HepG2 (cell line): ENCODE results near the gene CYP4F8. TPM values are rescaled to one million over a fixed set of nuclear protein-coding genes. Genes with fewer than 3 reads are reported as not detected.
A peak's percentile ranks its signal among the peaks of the same experiment; 100 is the strongest.

ENCODE experiments used
- FOSL2 ChIP-seq: sonication (generic); formaldehyde crosslinking; IDR thresholded peaks from 2 replicates; pipeline ENCODE4 v1.4.0; 2020; ENCODE audit warnings: missing genetic modification reagents
- FOXJ3 ChIP-seq: sonication (generic); formaldehyde crosslinking; IDR thresholded peaks from 2 replicates; pipeline ENCODE4 v1.4.0; 2020; ENCODE audit warnings: missing genetic modification reagents, mild to moderate bottlenecking, borderline replicate concordance
- GABPB1 ChIP-seq: IDR thresholded peaks from 2 replicates; pipeline ENCODE4 v1.6.1; 2016; ENCODE audit warnings: mild to moderate bottlenecking, missing genetic modification reagents, moderate library complexity, missing compliant biosample characterization
- MED1 ChIP-seq: sonication (generic); formaldehyde crosslinking; IDR thresholded peaks from 2 replicates; pipeline ENCODE4 v1.4.0; 2020; ENCODE audit warnings: missing genetic modification reagents
- NR2F6 ChIP-seq, 2 experiments: IDR thresholded peaks; 2 replicates each; pipeline ENCODE4 v1.6.1; 2016; ENCODE audit warnings: antibody characterized with exemption in 1 of 2, mild to moderate bottlenecking in 1 of 2
- RAD21 ChIP-seq: fragments of 450-650 bp; formaldehyde crosslinking; IDR thresholded peaks from 2 replicates; pipeline ENCODE4 v1.5.0; 2020; ENCODE audit warnings: mild to moderate bottlenecking
- SPEN ChIP-seq: sonication (generic); formaldehyde crosslinking; IDR thresholded peaks from 2 replicates; pipeline ENCODE4 v1.5.1; 2020; ENCODE audit warnings: low read depth, mild to moderate bottlenecking, missing genetic modification reagents
- ZMYM3 ChIP-seq: sonication (generic); formaldehyde crosslinking; IDR thresholded peaks from 2 replicates; pipeline ENCODE4 v1.5.1; 2020; ENCODE audit warnings: mild to moderate bottlenecking, missing genetic modification reagents
- ZSCAN25 ChIP-seq: sonication (generic); formaldehyde crosslinking; IDR thresholded peaks from 2 replicates; pipeline ENCODE4 v1.8.0; 2022; ENCODE audit warnings: mild to moderate bottlenecking, missing genetic modification reagents
- polyA plus RNA-seq, 8 experiments: library from polyadenylated mRNA; depleted of rRNA in 3 of 8; stranded (reverse) in 7 of 8; unstranded in 1 of 8; fragments of >200 nt; fragmentation: Illumina TruSeq in 4 of 8; extraction: Trizol in 4 of 8; gene quantifications; 2 replicates each; pipeline versions ENCODE4 v1.2.1 to v1.2.3, GENCODE V29; 2011 to 2016; ENCODE audit warnings: low read depth in 4 of 8, missing spikeins in 1 of 8, mixed read lengths in 1 of 8; ENCODE audit not compliant: insufficient read depth in 1 of 8
- total RNA-seq, 5 experiments: library from RNA; depleted of rRNA; stranded (reverse); fragments of >200 nt; fragmentation: Illumina TruSeq; extraction: Trizol; gene quantifications; 2 replicates each; pipeline ENCODE4 v1.2.3, GENCODE V29; 2016; ENCODE audit warnings: low read depth in 1 of 5
- TF ChIP-seq, protein P1 (sequence below): sonication (generic); formaldehyde crosslinking; IDR thresholded peaks from 2 replicates; pipeline ENCODE4 v1.5.1; 2020; ENCODE audit warnings: mild to moderate bottlenecking, missing genetic modification reagents, borderline replicate concordance
- TF ChIP-seq, protein P2 (sequence below): sonication (generic); formaldehyde crosslinking; IDR thresholded peaks from 2 replicates; pipeline ENCODE4 v1.9.0; 2022; ENCODE audit warnings: low read depth, missing genetic modification reagents
- TF ChIP-seq, protein P3 (sequence below): sonication (generic); formaldehyde crosslinking; IDR thresholded peaks from 2 replicates; pipeline ENCODE4 v1.4.0; 2020; ENCODE audit warnings: mild to moderate bottlenecking, missing genetic modification reagents, borderline replicate concordance
- TF ChIP-seq, protein P4 (sequence below), 2 experiments: sonication (generic) in 1 of 2; formaldehyde crosslinking in 1 of 2; IDR thresholded peaks; 2 replicates each; pipeline versions ENCODE4 v1.4.0 to v1.6.1; 2018 to 2020; ENCODE audit warnings: missing genetic modification reagents in 2 of 2, borderline replicate concordance in 1 of 2, low read depth in 1 of 2, mild to moderate bottlenecking in 1 of 2, missing biosample characterization in 1 of 2

The CYP4F8 gene
- total and polyA plus RNA-seq, 2 of the 13 experiments (the other 11 are each of a cell fraction or from before 2014, with no cell fraction given): not detected

DNA sequence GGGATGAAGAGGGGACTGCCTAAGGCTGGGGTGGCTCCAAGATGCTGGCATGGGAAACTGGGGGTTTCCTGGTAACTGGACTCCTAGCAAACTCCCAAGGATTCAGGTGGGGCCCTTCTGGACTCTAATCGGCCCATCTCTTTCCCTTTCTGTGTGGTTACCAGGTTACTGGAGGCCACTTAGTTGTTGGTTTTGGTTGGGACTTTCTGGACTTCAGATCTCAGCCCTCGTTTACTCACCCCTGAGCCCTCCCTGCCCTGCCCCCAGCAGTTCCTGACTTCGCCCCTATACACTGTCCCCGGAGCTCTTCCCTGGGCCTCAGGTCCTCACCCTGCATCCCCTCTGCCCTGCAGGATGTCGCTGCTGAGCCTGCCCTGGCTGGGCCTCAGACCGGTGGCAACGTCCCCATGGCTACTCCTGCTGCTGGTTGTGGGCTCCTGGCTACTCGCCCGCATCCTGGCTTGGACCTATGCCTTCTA lies 58.2 kb downstream of the CYP4F8 start (continued):
- TF ChIP-seq, protein P1, sequence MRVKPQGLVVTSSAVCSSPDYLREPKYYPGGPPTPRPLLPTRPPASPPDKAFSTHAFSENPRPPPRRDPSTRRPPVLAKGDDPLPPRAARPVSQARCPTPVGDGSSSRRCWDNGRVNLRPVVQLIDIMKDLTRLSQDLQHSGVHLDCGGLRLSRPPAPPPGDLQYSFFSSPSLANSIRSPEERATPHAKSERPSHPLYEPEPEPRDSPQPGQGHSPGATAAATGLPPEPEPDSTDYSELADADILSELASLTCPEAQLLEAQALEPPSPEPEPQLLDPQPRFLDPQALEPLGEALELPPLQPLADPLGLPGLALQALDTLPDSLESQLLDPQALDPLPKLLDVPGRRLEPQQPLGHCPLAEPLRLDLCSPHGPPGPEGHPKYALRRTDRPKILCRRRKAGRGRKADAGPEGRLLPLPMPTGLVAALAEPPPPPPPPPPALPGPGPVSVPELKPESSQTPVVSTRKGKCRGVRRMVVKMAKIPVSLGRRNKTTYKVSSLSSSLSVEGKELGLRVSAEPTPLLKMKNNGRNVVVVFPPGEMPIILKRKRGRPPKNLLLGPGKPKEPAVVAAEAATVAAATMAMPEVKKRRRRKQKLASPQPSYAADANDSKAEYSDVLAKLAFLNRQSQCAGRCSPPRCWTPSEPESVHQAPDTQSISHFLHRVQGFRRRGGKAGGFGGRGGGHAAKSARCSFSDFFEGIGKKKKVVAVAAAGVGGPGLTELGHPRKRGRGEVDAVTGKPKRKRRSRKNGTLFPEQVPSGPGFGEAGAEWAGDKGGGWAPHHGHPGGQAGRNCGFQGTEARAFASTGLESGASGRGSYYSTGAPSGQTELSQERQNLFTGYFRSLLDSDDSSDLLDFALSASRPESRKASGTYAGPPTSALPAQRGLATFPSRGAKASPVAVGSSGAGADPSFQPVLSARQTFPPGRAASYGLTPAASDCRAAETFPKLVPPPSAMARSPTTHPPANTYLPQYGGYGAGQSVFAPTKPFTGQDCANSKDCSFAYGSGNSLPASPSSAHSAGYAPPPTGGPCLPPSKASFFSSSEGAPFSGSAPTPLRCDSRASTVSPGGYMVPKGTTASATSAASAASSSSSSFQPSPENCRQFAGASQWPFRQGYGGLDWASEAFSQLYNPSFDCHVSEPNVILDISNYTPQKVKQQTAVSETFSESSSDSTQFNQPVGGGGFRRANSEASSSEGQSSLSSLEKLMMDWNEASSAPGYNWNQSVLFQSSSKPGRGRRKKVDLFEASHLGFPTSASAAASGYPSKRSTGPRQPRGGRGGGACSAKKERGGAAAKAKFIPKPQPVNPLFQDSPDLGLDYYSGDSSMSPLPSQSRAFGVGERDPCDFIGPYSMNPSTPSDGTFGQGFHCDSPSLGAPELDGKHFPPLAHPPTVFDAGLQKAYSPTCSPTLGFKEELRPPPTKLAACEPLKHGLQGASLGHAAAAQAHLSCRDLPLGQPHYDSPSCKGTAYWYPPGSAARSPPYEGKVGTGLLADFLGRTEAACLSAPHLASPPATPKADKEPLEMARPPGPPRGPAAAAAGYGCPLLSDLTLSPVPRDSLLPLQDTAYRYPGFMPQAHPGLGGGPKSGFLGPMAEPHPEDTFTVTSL (CRISPR knock-in tag): peak; percentile 73
- peak; percentile 25; the same call in 1 of the 2 replicates for TF ChIP-seq GABPB1 (CRISPR knock-in tag)
- TF ChIP-seq FOSL2: peak; percentile 23; the same call in 1 of the 2 replicates
- TF ChIP-seq, protein P2, sequence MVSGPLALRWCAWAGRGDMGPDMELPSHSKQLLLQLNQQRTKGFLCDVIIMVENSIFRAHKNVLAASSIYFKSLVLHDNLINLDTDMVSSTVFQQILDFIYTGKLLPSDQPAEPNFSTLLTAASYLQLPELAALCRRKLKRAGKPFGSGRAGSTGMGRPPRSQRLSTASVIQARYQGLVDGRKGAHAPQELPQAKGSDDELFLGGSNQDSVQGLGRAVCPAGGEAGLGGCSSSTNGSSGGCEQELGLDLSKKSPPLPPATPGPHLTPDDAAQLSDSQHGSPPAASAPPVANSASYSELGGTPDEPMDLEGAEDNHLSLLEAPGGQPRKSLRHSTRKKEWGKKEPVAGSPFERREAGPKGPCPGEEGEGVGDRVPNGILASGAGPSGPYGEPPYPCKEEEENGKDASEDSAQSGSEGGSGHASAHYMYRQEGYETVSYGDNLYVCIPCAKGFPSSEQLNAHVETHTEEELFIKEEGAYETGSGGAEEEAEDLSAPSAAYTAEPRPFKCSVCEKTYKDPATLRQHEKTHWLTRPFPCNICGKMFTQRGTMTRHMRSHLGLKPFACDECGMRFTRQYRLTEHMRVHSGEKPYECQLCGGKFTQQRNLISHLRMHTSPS (CRISPR knock-in tag): peak; percentile 59; the same call in 1 of the 2 replicates
- TF ChIP-seq, protein P3, sequence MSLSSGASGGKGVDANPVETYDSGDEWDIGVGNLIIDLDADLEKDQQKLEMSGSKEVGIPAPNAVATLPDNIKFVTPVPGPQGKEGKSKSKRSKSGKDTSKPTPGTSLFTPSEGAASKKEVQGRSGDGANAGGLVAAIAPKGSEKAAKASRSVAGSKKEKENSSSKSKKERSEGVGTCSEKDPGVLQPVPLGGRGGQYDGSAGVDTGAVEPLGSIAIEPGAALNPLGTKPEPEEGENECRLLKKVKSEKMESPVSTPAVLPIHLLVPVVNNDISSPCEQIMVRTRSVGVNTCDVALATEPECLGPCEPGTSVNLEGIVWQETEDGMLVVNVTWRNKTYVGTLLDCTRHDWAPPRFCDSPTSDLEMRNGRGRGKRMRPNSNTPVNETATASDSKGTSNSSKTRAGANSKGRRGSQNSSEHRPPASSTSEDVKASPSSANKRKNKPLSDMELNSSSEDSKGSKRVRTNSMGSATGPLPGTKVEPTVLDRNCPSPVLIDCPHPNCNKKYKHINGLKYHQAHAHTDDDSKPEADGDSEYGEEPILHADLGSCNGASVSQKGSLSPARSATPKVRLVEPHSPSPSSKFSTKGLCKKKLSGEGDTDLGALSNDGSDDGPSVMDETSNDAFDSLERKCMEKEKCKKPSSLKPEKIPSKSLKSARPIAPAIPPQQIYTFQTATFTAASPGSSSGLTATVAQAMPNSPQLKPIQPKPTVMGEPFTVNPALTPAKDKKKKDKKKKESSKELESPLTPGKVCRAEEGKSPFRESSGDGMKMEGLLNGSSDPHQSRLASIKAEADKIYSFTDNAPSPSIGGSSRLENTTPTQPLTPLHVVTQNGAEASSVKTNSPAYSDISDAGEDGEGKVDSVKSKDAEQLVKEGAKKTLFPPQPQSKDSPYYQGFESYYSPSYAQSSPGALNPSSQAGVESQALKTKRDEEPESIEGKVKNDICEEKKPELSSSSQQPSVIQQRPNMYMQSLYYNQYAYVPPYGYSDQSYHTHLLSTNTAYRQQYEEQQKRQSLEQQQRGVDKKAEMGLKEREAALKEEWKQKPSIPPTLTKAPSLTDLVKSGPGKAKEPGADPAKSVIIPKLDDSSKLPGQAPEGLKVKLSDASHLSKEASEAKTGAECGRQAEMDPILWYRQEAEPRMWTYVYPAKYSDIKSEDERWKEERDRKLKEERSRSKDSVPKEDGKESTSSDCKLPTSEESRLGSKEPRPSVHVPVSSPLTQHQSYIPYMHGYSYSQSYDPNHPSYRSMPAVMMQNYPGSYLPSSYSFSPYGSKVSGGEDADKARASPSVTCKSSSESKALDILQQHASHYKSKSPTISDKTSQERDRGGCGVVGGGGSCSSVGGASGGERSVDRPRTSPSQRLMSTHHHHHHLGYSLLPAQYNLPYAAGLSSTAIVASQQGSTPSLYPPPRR: peak; percentile 47
- no peak; the same call in 1 of the 2 replicates for TF ChIP-seq SPEN (CRISPR knock-in tag)
- TF ChIP-seq FOXJ3 (CRISPR knock-in tag): 0 out of 2 replicates have a peak, but pooled peaks have one; percentile 36
- peak; percentile 84 for TF ChIP-seq RAD21 (CRISPR knock-in tag)
- TF ChIP-seq ZSCAN25 (CRISPR knock-in tag): peak; percentile 95
- TF ChIP-seq MED1 (CRISPR knock-in tag): peak; percentile 13; the same call in 1 of the 2 replicates
- TF ChIP-seq ZMYM3: peak; percentile 53; the same call in 1 of the 2 replicates
- TF ChIP-seq, protein P4, sequence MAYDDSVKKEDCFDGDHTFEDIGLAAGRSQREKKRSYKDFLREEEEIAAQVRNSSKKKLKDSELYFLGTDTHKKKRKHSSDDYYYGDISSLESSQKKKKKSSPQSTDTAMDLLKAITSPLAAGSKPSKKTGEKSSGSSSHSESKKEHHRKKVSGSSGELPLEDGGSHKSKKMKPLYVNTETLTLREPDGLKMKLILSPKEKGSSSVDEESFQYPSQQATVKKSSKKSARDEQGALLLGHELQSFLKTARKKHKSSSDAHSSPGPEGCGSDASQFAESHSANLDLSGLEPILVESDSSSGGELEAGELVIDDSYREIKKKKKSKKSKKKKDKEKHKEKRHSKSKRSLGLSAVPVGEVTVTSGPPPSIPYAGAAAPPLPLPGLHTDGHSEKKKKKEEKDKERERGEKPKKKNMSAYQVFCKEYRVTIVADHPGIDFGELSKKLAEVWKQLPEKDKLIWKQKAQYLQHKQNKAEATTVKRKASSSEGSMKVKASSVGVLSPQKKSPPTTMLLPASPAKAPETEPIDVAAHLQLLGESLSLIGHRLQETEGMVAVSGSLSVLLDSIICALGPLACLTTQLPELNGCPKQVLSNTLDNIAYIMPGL (CRISPR knock-in tag; IDR thresholded peaks at IDR 0.05; ENCODE audit: borderline replicate concordance in 1 of 2, low read depth in 1 of 2): peak in 1 of 2 experiments; percentile 9; a peak in 1 of 4 replicates
- peak; percentile 75 for TF ChIP-seq NR2F6 (IDR thresholded peaks at IDR 0.05)
- TF ChIP-seq NR2F6 (CRISPR knock-in tag; IDR thresholded peaks at IDR 0.05): peak; percentile 55; the same call in 1 of the 2 replicates
